GM12892 (cell line): ENCODE measurements around the gene RNF144A.

Source experiments
- DNase-seq: peaks from one replicate; pipeline ENCODE4 v3.0.0; 2011; ENCODE audit not compliant: insufficient read length
- FAIRE-seq: peaks from 2 replicates; lab custom pipeline; 2011; peaks lifted over from hg19 to GRCh38; lab: Jason Lieb, UNC
- POLR2A ChIP-seq: IDR thresholded peaks from 2 replicates; pipeline ENCODE4 v1.6.1; 2011; ENCODE audit warnings: low read depth, low read length, control low read depth
- POLR2AphosphoS5 ChIP-seq: IDR thresholded peaks from 2 replicates; pipeline ENCODE4 v1.6.1; 2011; ENCODE audit warnings: low read depth, low read length, control low read depth
- TAF1 ChIP-seq: IDR thresholded peaks from 2 replicates; pipeline ENCODE4 v1.6.1; 2011; ENCODE audit warnings: low read depth, mild to moderate bottlenecking, control low read depth, low read length, borderline replicate concordance

The RNF144A gene

GRCh38 chr2:6968319-6969100 is 51.3 kb downstream of the RNF144A start:
- no peak for TF ChIP-seq POLR2A
- TF ChIP-seq POLR2AphosphoS5: no peak
- no peak for TF ChIP-seq TAF1
- DNase-seq (no peak), FAIRE-seq (no peak)

- DNase-seq (no peak), FAIRE-seq (no peak)
- TF ChIP-seq POLR2A: no peak
- no peak for TF ChIP-seq POLR2AphosphoS5
- TF ChIP-seq TAF1: no peak
Observed at GRCh38 chr2:6970551-6970950, 53.3 kb downstream of the RNF144A start.

- DNase-seq (no peak), FAIRE-seq (no peak)
- TF ChIP-seq POLR2AphosphoS5 (no peak), POLR2A (no peak), TAF1 (no peak)
Observed at GRCh38 chr2:6970976-6971480, 53.8 kb downstream of the RNF144A start.

- DNase-seq (no peak), FAIRE-seq (no peak)
- TF ChIP-seq TAF1 (no peak), POLR2A (no peak)
Observed at GRCh38 chr2:6971502-6971901, 54.3 kb downstream of the RNF144A start.

- TF ChIP-seq POLR2AphosphoS5 (no peak), POLR2A (no peak), TAF1 (no peak)
- no peak for DNase-seq
- FAIRE-seq: no peak
Observed at GRCh38 chr2:6972067-6972710, 55.0 kb downstream of the RNF144A start.

- no peak for TF ChIP-seq POLR2A
- no peak for TF ChIP-seq POLR2AphosphoS5
- no peak for TF ChIP-seq TAF1
- DNase-seq: no peak
- no peak for FAIRE-seq
Observed at GRCh38 chr2:6973895-6974545, 56.8 kb downstream of the RNF144A start.

- TF ChIP-seq POLR2AphosphoS5 (no peak), POLR2A (no peak), TAF1 (no peak)
- FAIRE-seq (no peak), DNase-seq (no peak)
Observed at GRCh38 chr2:6975988-6976387, 58.8 kb downstream of the RNF144A start.

GRCh38 chr2:6977113-6977741 is 60.0 kb downstream of the RNF144A start:
- TF ChIP-seq POLR2AphosphoS5 (no peak), POLR2A (no peak), TAF1 (no peak)
- FAIRE-seq (no peak), DNase-seq (no peak)

- no peak for DNase-seq
Observed at GRCh38 chr2:6977786-6978185, 60.6 kb downstream of the RNF144A start.

GRCh38 chr2:6978991-6979390 is 61.8 kb downstream of the RNF144A start:
- no peak for TF ChIP-seq TAF1
- TF ChIP-seq POLR2A: no peak
- no peak for TF ChIP-seq POLR2AphosphoS5
- no peak for FAIRE-seq
- DNase-seq: no peak

More at GRCh38 chr2:6977786-6978185, 60.6 kb downstream of the RNF144A start:
- TF ChIP-seq TAF1 (no peak), POLR2A (no peak), POLR2AphosphoS5 (no peak)
- no peak for FAIRE-seq

- no peak for TF ChIP-seq POLR2AphosphoS5
- no peak for TF ChIP-seq POLR2A
- TF ChIP-seq TAF1: no peak
- no peak for FAIRE-seq
Observed at GRCh38 chr2:6982449-6982848, 65.2 kb downstream of the RNF144A start.

More at GRCh38 chr2:6982449-6982848, 65.2 kb downstream of the RNF144A start:
- no peak for DNase-seq
